HUES6 (cell line): ENCODE results near the gene MFSD2B.
A peak's percentile ranks its signal among the peaks of the same experiment; 100 is the strongest.

Experiments used
- H3K27ac ChIP-seq: 2 replicates; pipeline ENCODE4 v1.7.0; 2013; ENCODE audit warnings: low read depth, mild to moderate bottlenecking, low read length, inconsistent platforms
- H3K27me3 ChIP-seq: 2 replicates; pipeline ENCODE4 v1.6.1; 2013; ENCODE audit warnings: low read length; ENCODE audit not compliant: control insufficient read depth, insufficient read depth
- H3K36me3 ChIP-seq: 2 replicates; pipeline ENCODE4 v1.6.1; 2013; ENCODE audit warnings: low read length; ENCODE audit not compliant: control insufficient read depth, insufficient read depth
- H3K4me1 ChIP-seq: 2 replicates; pipeline ENCODE4 v1.6.1; 2013; ENCODE audit warnings: low read length; ENCODE audit not compliant: control insufficient read depth, insufficient read depth
- H3K4me3 ChIP-seq: 2 replicates; pipeline ENCODE4 v1.5.1; 2013; ENCODE audit warnings: low read depth, low read length
- H3K9ac ChIP-seq: one replicate; pipeline ENCODE4 v1.6.1; 2013; ENCODE audit warnings: mild to moderate bottlenecking, low read length
- H3K9me3 ChIP-seq: 2 replicates; pipeline ENCODE4 v1.6.1; 2013; ENCODE audit warnings: low read depth, low read length; ENCODE audit not compliant: control insufficient read depth, insufficient read depth

MFSD2B gene

GRCh38 chr2:24009680-24010476 lies at the start of gene MFSD2B:
TSS of gene MFSD2B (plus strand) at chr2:24010085. CDS start at chr2:24010097, 12 bp downstream.
- peaks cover 16% of the 10 kb centered on the region for H3K27me3 ChIP-seq
- no peak within 1 kb of the TSS for H3K27ac ChIP-seq
- no peaks in the 10 kb centered on the region for H3K36me3 ChIP-seq
- H3K9me3 ChIP-seq: no peaks in the 10 kb centered on the region
- peak within 1 kb of the TSS; percentile 17 for H3K9ac ChIP-seq
- peak within 1 kb of the TSS; percentile 63 for H3K4me3 ChIP-seq
- H3K4me1 ChIP-seq: peaks cover 20% of the 10 kb centered on the region

GRCh38 chr2:23967846-23968245 lies 42.0 kb upstream of the MFSD2B start:
- Histone ChIP-seq H3K4me1 (no peaks in the 10 kb centered on the region), H3K27me3 (no peaks in the 10 kb centered on the region), H3K9ac (no peak overlapping the region), H3K36me3 (peaks cover 12% of the 10 kb centered on the region), H3K27ac (no peak overlapping the region), H3K9me3 (no peaks in the 10 kb centered on the region), H3K4me3 (no peak overlapping the region)

GRCh38 chr2:23976883-23977282 lies 33.0 kb upstream of the MFSD2B start:
- Histone ChIP-seq H3K9me3 (no peaks in the 10 kb centered on the region), H3K4me3 (no peak overlapping the region), H3K27ac (no peak overlapping the region), H3K4me1 (no peaks in the 10 kb centered on the region), H3K36me3 (peaks cover 26% of the 10 kb centered on the region), H3K9ac (no peak overlapping the region), H3K27me3 (no peaks in the 10 kb centered on the region)

GRCh38 chr2:23988371-23988770 lies 21.5 kb upstream of the MFSD2B start:
- Histone ChIP-seq H3K27ac (no peak overlapping the region), H3K4me3 (no peak overlapping the region), H3K27me3 (no peaks in the 10 kb centered on the region), H3K4me1 (0 out of 2 replicates have a peak, but pooled peaks cover 10% of the 10 kb centered on the region), H3K36me3 (peaks cover 12% of the 10 kb centered on the region), H3K9me3 (no peaks in the 10 kb centered on the region), H3K9ac (no peak overlapping the region)

- Histone ChIP-seq H3K9ac (no peak overlapping the region), H3K4me1 (peaks cover 17% of the 10 kb centered on the region; the same call in 1 of the 2 replicates), H3K36me3 (no peaks in the 10 kb centered on the region)
These were observed 17.0 kb upstream of the MFSD2B start for GRCh38 chr2:23992931-23993330.

GRCh38 chr2:23993736-23994269 lies 16.1 kb upstream of the MFSD2B start:
- Histone ChIP-seq H3K9ac (no peak overlapping the region), H3K27ac (no peak overlapping the region), H3K4me1 (peaks cover 17% of the 10 kb centered on the region; the same call in 1 of the 2 replicates), H3K9me3 (no peaks in the 10 kb centered on the region), H3K4me3 (no peak overlapping the region), H3K36me3 (no peaks in the 10 kb centered on the region), H3K27me3 (no peaks in the 10 kb centered on the region)

More at GRCh38 chr2:23992931-23993330, 17.0 kb upstream of the MFSD2B start:
- Histone ChIP-seq H3K9me3 (no peaks in the 10 kb centered on the region), H3K4me3 (no peak overlapping the region), H3K27ac (no peak overlapping the region), H3K27me3 (no peaks in the 10 kb centered on the region)

GRCh38 chr2:23994567-23994966 lies 15.3 kb upstream of the MFSD2B start:
- H3K27ac ChIP-seq: no peak overlapping the region
- no peaks in the 10 kb centered on the region for H3K9me3 ChIP-seq
- peaks cover 17% of the 10 kb centered on the region; the same call in 1 of the 2 replicates for H3K4me1 ChIP-seq
- H3K9ac ChIP-seq: no peak overlapping the region
- peaks cover 1% of the 10 kb centered on the region; the same call in 1 of the 2 replicates for H3K36me3 ChIP-seq
- no peak overlapping the region for H3K4me3 ChIP-seq
- H3K27me3 ChIP-seq: no peaks in the 10 kb centered on the region

- peaks cover 16% of the 10 kb centered on the region for H3K4me1 ChIP-seq
- H3K36me3 ChIP-seq: no peaks in the 10 kb centered on the region
- no peak overlapping the region for H3K9ac ChIP-seq
- no peak overlapping the region for H3K4me3 ChIP-seq
- H3K27ac ChIP-seq: no peak overlapping the region
- peaks cover 16% of the 10 kb centered on the region for H3K27me3 ChIP-seq
- H3K9me3 ChIP-seq: no peaks in the 10 kb centered on the region
These were observed 2.2 kb upstream of the MFSD2B start for GRCh38 chr2:24007693-24008092.

GRCh38 chr2:24008672-24009366 lies 1.1 kb upstream of the MFSD2B start:
- Histone ChIP-seq H3K27me3 (peaks cover 16% of the 10 kb centered on the region), H3K9ac (no peak overlapping the region), H3K36me3 (no peaks in the 10 kb centered on the region)

GRCh38 chr2:24009367-24009679 lies 562 bp upstream of the MFSD2B start:
- Histone ChIP-seq H3K4me3 (peak overlapping the region; percentile 63), H3K27me3 (peaks cover 16% of the 10 kb centered on the region), H3K4me1 (peaks cover 20% of the 10 kb centered on the region), H3K36me3 (no peaks in the 10 kb centered on the region), H3K9ac (peak overlapping the region; percentile 17), H3K27ac (no peak overlapping the region), H3K9me3 (no peaks in the 10 kb centered on the region)

More at GRCh38 chr2:24008672-24009366, 1.1 kb upstream of the MFSD2B start:
- Histone ChIP-seq H3K27ac (no peak overlapping the region), H3K9me3 (no peaks in the 10 kb centered on the region), H3K4me3 (no peak overlapping the region), H3K4me1 (peaks cover 20% of the 10 kb centered on the region)
